Measurements from ENCODE around the gene ALG14.

GRCh38 chr1:95067568-95067967, 5.2 kb downstream of the ALG14 start:
- no peak for TF ChIP-seq CTCF (IDR thresholded peaks at IDR 0.05; ENCODE audit: poor library complexity, severe bottlenecking)
- no peak for TF ChIP-seq RAD21 (conservative IDR thresholded peaks at IDR 0.05)
- no peak for TF ChIP-seq POLR2AphosphoS5 (IDR thresholded peaks at IDR 0.05)
- TF ChIP-seq EP300 (conservative IDR thresholded peaks at IDR 0.05; ENCODE audit: poor library complexity, severe bottlenecking): no peak
- TF ChIP-seq EZH2 (IDR thresholded peaks at IDR 0.05; ENCODE audit: borderline replicate concordance, insufficient read depth, low read length, poor library complexity, severe bottlenecking): no peak
- no peak for TF ChIP-seq TAF1 (IDR thresholded peaks at IDR 0.05; ENCODE audit: low read depth)
- TF ChIP-seq REST (IDR thresholded peaks at IDR 0.05; ENCODE audit: borderline replicate concordance): no peak

Data from neural cell (in vitro differentiated cells).